Body of pancreas (tissue), 4 donors: Measurements from ENCODE around the gene SRR. TPM values are rescaled to one million over a fixed set of nuclear protein-coding genes. Genes with fewer than 3 reads are reported as not detected.

ENCODE experiments used
- ATAC-seq: fragments of 150-250 bp; one replicate; pipeline ENCODE4 v1.9.1; 2016
- DNase-seq, 4 donors: peaks; one replicate each; pipeline ENCODE4 v3.0.0-alpha.2; 2019
- H3K27ac ChIP-seq, 4 donors: fragments of 200-600 bp; sonication (generic); 1 replicate in 3 of 4; 2 replicates in 1 of 4; pipeline versions ENCODE4 v1.5.1 to v1.6.1; 2016 to 2019; ENCODE audit warnings: mild to moderate bottlenecking in 1 of 4, mixed read lengths in 1 of 4, moderate library complexity in 1 of 4
- H3K27me3 ChIP-seq, 2 donors: fragments of 200-600 bp; sonication (generic); one replicate each; pipeline ENCODE4 v1.6.0; 2016; ENCODE audit warnings: mild to moderate bottlenecking in 1 of 2
- H3K36me3 ChIP-seq, 2 donors: fragments of 200-600 bp; sonication (generic); replicated peaks in 1 of 2; 2 replicates each; pipeline ENCODE4 v1.5.1; 2016; ENCODE audit warnings: low read depth in 2 of 2; ENCODE audit not compliant: insufficient read depth in 1 of 2
- H3K4me1 ChIP-seq: fragments of 200-600 bp; sonication (generic); one replicate; pipeline ENCODE4 v1.6.0; 2016
- H3K4me3 ChIP-seq, 2 donors: fragments of 200-600 bp; sonication (generic); 1 replicate in 1 of 2; 2 replicates in 1 of 2; pipeline ENCODE4 v1.5.1; 2016 to 2019
- H3K9me3 ChIP-seq, 3 donors: fragments of 200-600 bp; sonication (generic); 1 replicate in 2 of 3; 2 replicates in 1 of 3; pipeline ENCODE4 v1.5.1; 2016
- CTCF ChIP-seq, 7 experiments: fragments of 450-650 bp in 4 of 7; fragments of 200-600 bp in 3 of 7; sonication (generic) in 3 of 7; IDR thresholded peaks; one replicate each; pipeline ENCODE4 v1.5.1; 2016 to 2019; ENCODE audit warnings: antibody characterized with exemption in 7 of 7
- POLR2A ChIP-seq, 3 donors: fragments of 450-650 bp; IDR thresholded peaks; one replicate each; pipeline ENCODE4 v1.6.1; 2016; ENCODE audit warnings: antibody characterized with exemption in 3 of 3, mild to moderate bottlenecking in 2 of 3
- WGBS, 2 donors: methylation state at CpG; one replicate each; pipeline ENCODE4 v1.1.5; 2017; 5-methylcytosine and 5-hydroxymethylcytosine counted together
- intact Hi-C: fragments of 100-400 bp; cut with DNase I; formaldehyde crosslinking; loops from one replicate; pipeline ENCODE4 v1.15.1; 2023
- total RNA-seq, 2 donors: library from RNA; depleted of rRNA; stranded (reverse); fragments of >200 nt; gene quantifications; one replicate each; pipeline ENCODE4 v1.1.0, GENCODE V29; 2016

The SRR gene
- total RNA-seq, 2 donors from 2014 or later, result 4.6 to 9.3 TPM

DNA sequence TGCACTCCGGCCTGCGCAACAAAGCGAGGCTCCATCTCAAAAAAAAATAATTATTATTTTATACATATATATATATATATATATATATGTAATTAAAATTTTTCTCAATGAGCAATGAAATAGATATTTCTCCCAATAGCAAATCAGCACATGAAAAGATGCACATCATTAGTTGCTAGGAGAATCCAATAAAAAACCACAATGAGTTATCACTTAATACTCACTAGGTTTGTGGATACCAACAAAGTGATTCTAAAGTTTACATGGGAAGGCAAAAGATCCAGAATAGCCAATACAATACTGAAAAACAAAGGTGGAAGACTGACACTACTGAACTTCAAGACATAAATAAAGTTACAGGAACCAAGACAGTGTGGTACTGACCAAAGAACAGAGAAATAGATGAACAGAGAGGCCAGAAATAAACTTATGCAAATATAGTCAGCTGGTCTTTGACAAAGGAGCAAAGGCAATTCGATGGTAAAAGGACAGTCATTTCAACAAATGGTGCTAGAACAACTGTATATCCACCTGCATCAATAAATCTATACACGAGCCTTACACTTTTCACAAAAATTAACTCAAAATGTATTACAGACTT, 13.8 kb upstream of the SRR start:
- Histone ChIP-seq H3K36me3 (peaks cover 0 to 18% of the 10 kb centered on the region in 2 donors), H3K27ac (no peak overlapping the region), H3K9me3 (no peaks in the 10 kb centered on the region), H3K4me3 (no peak overlapping the region), H3K27me3 (no peaks in the 10 kb centered on the region), H3K4me1 (no peaks in the 10 kb centered on the region)
- intact Hi-C loops, result no loop called here
- no peak for DNase-seq
- no peak for ATAC-seq
- TF ChIP-seq POLR2A (IDR thresholded peaks at IDR 0.05) (no peak), CTCF (IDR thresholded peaks at IDR 0.05) (no peak)
- WGBS, 2 donors, result 77 to 93% methylated on average over 5 of the region's 5 CpGs

DNA sequence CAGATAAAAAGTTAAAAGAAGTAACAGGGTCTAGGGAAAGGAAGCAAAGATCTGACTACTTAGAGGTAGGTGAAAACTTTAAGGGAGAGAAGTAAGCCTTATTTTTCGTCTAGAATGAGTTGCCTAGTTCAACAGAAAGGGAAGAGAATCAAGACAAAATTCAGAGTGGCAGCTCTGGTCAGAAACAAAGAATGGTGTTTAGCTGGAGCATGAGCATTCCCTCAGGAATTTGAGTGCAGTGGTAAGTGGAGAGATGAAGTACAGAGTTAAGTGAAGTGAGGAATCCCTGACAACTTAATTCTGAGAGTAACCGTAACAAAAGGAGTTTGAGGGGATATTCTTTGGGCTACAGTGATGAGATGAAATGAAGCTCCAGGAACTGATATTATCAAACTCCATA, 11.7 kb upstream of the SRR start:
- DNase-seq (no peak), ATAC-seq (no peak)
- Histone ChIP-seq H3K36me3 (peaks cover 0 to 18% of the 10 kb centered on the region in 2 donors), H3K4me3 (no peak overlapping the region), H3K4me1 (no peaks in the 10 kb centered on the region), H3K27ac (no peak overlapping the region), H3K9me3 (no peaks in the 10 kb centered on the region), H3K27me3 (no peaks in the 10 kb centered on the region)
- WGBS, 2 donors, result 67 to 89% methylated on average over 2 of the region's 2 CpGs
- no peak for TF ChIP-seq POLR2A (IDR thresholded peaks at IDR 0.05)
- no peak for TF ChIP-seq CTCF (IDR thresholded peaks at IDR 0.05)
- intact Hi-C loops, result no loop called here

DNA sequence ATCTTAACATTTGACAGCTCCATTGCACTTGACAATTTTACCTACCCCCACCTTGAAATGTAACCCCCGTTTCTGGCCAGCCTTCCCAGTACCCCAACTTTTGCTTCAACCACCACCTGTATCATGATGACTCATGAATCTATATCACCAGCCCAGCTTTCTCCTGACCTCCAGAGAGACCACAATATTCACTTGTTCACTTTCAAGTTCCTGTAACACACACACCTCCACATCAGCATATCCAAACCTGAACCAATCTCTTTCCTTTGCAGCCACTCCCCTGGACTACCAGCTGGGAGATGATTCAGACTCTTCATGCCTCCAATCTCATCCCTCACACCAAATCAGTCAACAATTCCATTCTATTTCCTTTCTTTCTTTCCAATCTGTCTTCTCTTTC, 8.2 kb upstream of the SRR start:
- intact Hi-C loops, result no loop called here
- no peaks in the 10 kb centered on the region for H3K4me1 ChIP-seq
- ATAC-seq (no peak), DNase-seq (no peak)
- TF ChIP-seq CTCF (IDR thresholded peaks at IDR 0.05) (no peak), POLR2A (IDR thresholded peaks at IDR 0.05) (no peak)
- no peak overlapping the region for H3K4me3 ChIP-seq
- WGBS, 2 donors, result 60 to 91% methylated on average over 1 of the region's 1 CpG
- H3K27ac ChIP-seq, result no peak overlapping the region
- no peaks in the 10 kb centered on the region for H3K27me3 ChIP-seq
- no peaks in the 10 kb centered on the region for H3K9me3 ChIP-seq
- peaks cover 0 to 8% of the 10 kb centered on the region in 2 donors for H3K36me3 ChIP-seq

- H3K9me3 ChIP-seq, result no peaks in the 10 kb centered on the region
- DNase-seq (no peak), ATAC-seq (no peak)
- H3K36me3 ChIP-seq, result peaks cover 0 to 5% of the 10 kb centered on the region in 2 donors
- intact Hi-C loops, result no loop called here
- 92% methylated on average over 5 of the region's 5 CpGs for WGBS, 2 donors
- no peak overlapping the region for H3K4me3 ChIP-seq
- no peak for TF ChIP-seq CTCF (IDR thresholded peaks at IDR 0.05)
- TF ChIP-seq POLR2A (IDR thresholded peaks at IDR 0.05), result no peak
- H3K27ac ChIP-seq, result no peak overlapping the region
- peaks cover 10% of the 10 kb centered on the region for H3K4me1 ChIP-seq
- no peaks in the 10 kb centered on the region for H3K27me3 ChIP-seq
These were observed 6.7 kb upstream of the SRR start for GRCh38 chr17:2297023-2297422.

DNA sequence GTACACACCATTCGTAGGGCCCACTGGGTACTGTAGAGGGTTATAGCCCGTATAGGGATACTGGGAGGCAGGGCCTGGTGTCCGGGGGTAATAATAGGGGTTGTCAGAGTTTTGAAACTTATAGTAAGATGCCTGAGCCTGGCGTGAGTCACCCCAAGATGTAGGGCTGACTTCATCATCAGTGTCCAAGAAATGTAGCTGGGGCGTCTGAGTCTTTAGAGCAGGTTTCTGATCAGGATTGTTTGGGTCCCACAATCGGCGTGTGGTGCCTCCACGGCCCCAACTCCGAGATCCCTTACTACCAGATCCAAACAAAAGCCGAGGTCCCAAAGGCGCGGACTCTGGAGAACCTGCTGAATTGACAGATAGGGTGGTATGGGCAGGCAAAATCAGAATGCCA, 4.6 kb upstream of the SRR start:
- no peak overlapping the region for H3K27ac ChIP-seq
- TF ChIP-seq POLR2A (IDR thresholded peaks at IDR 0.05) (no peak), CTCF (IDR thresholded peaks at IDR 0.05) (no peak)
- ATAC-seq, result no peak

More for the DNA sequence above, 4.6 kb upstream of the SRR start:
- 88 to 91% methylated on average over 12 of the region's 12 CpGs for WGBS, 2 donors
- no peaks in the 10 kb centered on the region for H3K9me3 ChIP-seq
- H3K4me1 ChIP-seq, result peaks cover 16% of the 10 kb centered on the region
- no peak for DNase-seq
- intact Hi-C loops, result no loop called here
- no peaks in the 10 kb centered on the region for H3K36me3 ChIP-seq
- no peak overlapping the region for H3K4me3 ChIP-seq
- no peaks in the 10 kb centered on the region for H3K27me3 ChIP-seq
